Measurements from ENCODE around the gene ZFAND6.

DNA sequence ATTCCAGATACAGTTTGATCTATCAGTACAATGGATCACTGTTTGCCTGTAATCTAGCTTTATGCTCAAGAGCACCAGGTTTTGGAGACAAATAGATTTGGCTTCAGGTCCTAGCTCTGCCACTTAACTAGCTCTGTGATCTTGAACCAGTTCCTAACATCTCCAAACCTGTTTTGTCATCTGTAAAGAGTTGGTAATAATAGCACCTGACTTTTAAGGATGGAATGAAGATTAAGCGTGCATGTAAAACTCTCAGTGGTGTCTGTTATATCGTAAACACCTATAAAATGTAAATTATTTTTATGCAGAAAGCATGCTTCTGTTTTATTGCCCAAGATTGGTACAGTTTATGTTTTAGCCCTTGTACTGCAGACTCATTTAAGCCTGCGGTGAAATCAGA, 36.5 kb downstream of the ZFAND6 start:
- TF ChIP-seq GATA2 (IDR thresholded peaks at IDR 0.05; ENCODE audit: low read depth, low read length): no peak
- TF ChIP-seq GATA3 (IDR thresholded peaks at IDR 0.05; ENCODE audit: low read depth, low read length): no peak

All from SH-SY5Y (cell line).